NCI-H2081 treated with DMSO at 0.1 percent for 48 hours (cell line): ENCODE measurements around the gene AMOTL2.
A peak's percentile ranks its signal among the peaks of the same experiment; 100 is the strongest.

Experiments
- DNase-seq: peaks from one replicate; lab custom pipeline; 2025; lab: John Stamatoyannopoulos, UW

Gene AMOTL2

DNA sequence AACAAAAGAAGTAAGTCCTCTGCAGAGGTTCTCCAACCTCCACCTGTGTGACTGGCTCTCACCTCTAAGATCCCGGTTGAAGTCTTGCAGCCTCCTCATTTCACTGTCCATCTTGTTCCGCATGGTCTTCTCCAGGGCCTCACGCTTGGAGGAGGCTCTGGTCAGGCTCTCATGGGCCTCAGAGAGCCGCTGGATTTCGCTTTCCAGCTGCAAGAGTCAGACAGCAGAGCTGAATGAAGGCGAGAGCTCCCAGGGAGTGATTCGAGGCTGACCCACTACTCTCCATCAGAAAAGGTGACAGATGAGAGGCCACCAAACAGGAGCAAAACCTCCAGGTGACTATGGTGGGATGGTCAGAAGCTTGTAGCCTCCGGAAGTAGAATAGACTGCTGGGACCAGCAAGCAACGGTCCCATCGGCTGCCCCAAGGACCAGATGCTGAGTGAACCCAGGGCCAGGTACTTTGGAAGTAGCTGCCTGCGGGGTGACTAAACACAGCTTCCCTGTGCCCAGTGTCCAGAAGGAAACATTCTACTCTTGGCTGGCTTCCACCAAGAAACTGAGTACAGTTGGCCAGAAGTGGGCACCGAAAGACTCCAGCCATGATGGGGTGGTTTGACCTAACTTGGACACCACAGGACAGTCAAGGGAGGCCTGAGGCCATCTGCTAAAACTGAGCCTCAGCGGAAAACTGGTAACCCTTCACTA, 7.9 kb downstream of the AMOTL2 start:
- DNase-seq: no peak

DNA sequence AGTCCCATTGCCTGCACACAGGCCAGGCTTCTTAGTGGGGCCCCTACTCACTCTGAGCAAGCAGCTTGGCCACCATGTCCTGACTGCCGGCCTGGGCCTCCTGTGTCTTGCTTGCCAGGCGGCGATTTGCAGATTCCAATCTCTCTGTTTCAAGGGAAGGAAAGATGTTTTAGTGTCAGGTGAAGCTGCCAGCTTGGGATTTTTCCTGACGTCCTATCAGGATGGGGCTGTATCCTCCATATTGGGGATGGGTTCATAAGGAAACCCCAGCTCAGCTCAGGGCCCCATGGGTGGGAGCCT, 8.5 kb downstream of the AMOTL2 start:
- DNase-seq: no peak

DNA sequence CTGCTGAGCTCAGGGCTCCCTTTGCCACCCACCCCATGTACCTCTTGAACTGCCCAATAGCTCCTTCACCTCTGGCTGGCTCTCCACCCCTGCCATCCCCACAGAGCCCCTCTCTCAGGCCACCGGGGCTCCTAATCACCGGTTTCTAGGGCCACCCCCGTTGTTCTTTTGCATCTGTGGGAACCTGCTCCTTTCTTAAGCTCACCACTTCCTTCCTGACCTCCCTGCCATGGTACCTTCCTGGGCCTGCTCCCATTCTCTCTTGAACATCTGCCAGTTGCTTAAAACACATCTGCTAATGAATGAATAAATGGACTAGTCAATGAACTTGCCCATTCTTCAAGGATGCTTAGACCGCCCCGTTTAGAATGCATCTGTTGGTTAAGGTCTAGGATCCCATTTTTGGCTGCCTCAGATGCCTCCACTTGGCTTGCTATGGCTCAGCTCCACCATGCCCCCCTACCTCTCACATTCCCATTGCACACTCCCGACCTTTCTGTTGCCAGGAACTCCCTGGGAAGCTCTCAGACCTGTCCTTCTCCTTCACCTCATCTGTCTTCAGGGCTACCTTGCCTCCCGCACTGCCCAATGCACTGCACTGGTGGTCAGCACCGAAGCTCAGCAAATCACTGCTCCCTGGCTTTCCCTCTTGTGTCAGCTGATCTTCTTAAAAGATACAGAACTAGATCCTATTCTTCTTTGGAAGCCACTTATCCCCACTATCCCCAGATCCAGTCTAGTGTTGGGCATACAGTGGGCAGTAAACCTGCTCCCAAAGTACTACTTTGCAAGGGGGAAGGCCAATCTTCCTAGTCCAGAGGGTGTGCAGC, 9.1 kb downstream of the AMOTL2 start:
- no peak for DNase-seq

DNA sequence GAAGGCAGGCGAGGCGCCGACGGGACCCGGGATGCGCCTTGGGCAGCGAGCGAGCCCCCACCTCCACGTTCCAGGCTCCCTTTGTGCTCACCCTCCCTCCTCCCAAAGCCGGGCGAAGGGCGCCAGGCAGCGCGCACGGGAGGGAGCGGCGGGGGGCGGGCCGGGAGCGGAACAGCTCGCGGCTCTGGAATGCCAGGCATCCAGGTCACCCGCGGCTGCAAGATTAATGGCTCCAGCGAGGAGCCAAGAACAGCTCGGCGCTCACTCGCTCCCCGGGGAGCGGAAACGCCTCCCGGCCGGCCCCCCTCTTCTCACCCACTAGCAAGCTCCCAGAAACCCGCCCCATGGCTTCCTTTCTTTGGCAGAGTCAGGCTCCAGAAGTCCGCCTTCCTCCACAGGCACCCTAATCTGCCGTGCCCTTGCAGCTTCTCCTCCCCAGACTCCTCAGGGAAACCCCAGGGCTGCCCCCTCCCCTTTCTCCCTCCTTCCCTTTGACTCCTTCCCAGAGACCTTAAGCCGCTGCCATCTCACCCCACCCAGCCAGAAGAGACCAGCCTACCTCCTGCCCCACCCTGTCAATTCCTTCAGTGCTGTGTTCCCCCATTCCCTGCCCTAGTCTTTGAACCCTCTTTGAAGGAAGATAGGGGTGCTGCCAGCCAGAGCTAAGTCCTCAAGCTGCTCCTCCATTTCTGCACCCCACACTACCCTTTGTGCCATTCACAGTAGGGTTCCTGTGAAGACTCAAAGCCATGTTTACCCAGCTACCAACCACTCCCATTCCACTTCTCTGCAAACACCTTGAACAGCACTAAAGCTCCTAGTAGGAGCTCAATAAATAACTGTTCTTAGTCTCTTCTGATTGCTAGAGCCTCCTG, 9.9 kb downstream of the AMOTL2 start:
- DNase-seq: peak; percentile 49

- DNase-seq: no peak
These were observed 10.9 kb downstream of the AMOTL2 start for GRCh38 chr3:134363381-134363755.

DNA sequence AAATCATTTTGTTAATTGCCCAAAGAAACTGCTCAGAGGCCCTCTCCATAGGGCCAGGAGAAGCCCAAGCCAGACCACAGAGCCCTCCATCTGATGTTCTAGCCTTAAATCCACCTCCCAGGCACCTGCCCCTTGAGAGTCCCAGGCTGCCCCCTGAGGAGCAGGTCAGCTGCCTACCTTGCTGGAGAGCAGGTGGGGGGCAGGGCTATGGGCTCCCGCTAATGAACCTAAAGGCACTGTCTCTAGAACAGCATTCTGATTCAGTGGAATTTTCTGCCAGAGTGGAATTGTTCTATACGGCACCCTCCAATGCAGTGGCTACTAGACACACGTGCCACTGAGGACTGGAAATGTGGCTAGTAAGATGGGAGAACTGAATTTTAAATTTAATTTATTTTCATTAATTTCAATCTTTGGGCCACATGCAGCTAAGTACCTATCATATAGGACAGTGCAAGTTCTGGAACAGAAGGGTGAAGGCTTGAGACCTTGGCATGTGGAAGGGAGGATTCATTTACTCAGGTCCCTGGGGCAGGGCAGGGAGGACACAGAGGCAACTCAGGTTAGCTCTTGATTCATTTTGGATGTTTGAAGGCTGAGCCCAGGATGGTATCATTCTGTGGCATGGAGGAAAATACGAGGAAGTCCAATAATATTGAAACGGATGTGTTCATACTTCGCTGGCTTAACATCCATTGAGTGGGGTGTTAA, 11.4 kb downstream of the AMOTL2 start:
- DNase-seq: no peak

- DNase-seq: no peak
These were observed 12.0 kb downstream of the AMOTL2 start for GRCh38 chr3:134362221-134362620.

DNA sequence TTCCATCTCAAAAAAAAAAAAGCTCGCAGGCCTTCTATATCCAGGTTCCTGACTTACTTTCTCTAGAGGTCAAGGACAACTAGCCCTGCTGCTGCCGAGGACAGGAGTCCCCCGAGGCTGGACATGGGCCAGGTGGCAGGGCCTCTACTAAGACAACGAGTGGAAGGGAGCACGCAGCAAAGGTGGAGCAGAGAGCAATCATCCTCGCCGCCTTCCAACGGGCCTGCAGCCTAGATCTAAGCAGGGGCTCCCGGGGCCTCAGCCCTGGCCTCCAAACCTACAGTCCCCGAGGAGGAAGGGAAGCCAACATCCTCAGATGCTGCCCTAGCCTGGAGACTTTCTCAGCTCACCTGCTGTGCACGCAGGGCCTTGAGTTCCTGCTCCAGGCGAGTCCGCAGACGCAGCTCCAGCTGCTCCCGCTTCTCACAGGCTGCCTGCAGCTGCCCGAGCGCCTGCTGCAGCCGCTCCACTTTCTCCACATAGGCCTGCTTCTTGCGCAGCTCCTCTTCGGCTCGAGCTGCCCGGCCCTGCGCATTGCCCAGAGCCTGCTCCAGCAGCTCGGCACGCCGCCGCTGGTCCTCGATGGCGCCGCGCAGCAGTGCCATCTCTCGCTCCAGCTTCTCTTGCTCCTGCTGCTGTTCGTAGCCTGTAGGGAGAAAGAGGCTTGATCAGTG, 12.9 kb downstream of the AMOTL2 start:
- no peak for DNase-seq

- DNase-seq: no peak
These were observed 14.2 kb downstream of the AMOTL2 start for GRCh38 chr3:134360046-134360445.

GRCh38 chr3:134359121-134360010, 14.9 kb downstream of the AMOTL2 start:
- no peak for DNase-seq

DNA sequence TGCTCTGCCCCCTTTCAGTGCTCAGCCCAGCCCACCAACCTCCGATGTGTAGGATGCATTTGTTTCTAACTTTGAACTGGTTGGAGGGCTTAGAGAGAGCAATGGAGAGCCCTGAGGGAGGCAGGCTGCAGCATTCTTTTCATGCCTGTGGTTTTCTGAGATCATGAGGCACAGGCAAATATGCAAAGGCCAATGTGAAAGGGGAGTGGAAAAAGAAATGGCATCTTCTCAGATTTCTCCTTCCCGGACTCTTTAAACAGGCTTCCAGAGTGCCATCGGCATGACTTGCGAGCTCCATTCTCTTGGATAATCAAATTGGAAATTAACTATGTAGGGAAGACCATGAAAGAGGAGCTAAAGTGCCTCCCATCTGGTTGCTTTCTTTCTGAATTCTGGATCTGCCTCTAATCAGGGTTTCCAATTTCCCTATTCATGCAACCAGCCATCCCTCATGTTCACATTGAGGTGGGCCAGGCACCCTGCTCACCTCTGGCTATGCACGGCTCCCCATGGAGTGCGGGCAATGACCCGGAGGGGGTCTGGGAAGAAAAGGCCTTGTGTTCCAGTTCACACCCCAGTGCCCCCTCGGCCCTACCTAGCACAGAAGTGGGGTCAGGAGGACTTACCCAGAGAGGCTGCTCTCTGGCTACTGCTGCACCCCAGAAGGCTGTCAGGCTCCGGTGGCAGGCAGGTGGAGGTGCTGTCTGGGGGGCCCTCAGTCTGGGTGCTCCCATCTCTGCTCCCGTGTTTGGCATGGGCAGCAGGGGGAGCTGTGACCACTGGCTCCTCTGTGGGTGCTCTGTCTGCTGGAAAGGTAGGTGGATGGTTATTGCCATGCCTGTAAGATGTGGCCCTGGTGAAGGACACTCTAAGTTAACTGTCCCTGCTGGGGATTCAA, 16.1 kb downstream of the AMOTL2 start:
- DNase-seq: no peak

DNA sequence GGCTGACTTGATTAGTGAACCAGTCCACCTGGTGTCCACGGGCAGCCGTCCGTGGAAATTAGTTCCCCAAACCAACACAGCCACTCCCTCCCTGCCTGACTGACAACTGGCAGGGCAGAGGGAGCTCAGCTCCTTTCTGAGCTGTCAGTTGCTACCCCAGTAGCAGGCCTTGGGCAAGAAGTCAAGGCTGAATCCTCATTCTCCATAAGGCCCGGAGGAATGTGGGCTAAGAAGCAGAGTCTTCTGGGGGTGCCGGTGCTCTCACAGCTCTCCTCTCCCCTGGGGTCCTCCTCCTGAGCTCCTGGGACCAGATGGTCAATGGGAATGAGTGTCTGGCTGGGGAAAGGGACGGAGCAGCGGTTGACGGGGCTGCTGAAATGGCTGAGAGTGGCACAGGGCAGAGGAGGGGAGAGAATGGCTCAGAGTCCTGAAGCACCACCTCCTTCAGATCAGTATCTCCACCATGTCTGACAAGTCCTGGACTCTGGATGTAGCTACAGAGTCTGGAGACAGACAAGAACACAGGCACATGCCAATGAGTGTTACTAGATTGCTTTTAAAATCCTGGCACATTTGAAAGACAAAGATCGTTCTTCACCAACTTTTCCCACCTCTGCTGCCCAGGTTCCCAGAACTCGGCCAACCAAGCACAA, 16.9 kb downstream of the AMOTL2 start:
- DNase-seq: no peak

- DNase-seq: no peak
These were observed 17.7 kb downstream of the AMOTL2 start for GRCh38 chr3:134356411-134357040.

- no peak for DNase-seq
These were observed 18.8 kb downstream of the AMOTL2 start for GRCh38 chr3:134355416-134355815.

DNA sequence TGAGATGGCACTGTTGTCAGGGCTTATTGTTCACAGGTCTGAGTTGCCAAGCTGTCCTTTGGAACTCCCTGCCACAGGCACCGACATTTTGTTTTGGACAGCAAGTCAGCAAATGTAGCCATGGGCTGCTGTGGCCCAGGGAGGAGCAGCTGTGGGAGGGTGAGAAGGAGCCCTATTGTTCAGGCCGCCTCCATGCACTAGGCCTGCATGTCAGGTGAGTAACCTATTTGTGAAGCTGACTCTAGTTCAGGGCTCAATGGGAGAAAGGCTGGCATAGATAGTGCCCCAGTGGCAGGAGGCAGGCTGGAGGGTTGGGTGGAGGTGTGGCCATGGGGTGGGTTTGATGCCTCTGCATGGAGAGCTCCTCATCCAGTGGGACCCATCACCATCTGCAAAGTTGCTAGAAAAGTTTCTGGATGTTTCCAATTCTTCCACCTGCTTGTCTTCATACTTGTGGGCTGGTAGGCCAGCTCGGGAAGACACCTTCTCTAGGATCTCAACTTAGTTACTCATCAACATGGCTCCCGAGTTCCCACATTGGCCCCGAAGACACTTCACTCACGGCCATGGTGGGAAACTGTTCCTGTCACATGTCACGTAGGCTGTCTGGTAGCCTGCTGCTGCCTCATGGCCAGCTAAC, 19.5 kb downstream of the AMOTL2 start:
- DNase-seq: no peak

DNA sequence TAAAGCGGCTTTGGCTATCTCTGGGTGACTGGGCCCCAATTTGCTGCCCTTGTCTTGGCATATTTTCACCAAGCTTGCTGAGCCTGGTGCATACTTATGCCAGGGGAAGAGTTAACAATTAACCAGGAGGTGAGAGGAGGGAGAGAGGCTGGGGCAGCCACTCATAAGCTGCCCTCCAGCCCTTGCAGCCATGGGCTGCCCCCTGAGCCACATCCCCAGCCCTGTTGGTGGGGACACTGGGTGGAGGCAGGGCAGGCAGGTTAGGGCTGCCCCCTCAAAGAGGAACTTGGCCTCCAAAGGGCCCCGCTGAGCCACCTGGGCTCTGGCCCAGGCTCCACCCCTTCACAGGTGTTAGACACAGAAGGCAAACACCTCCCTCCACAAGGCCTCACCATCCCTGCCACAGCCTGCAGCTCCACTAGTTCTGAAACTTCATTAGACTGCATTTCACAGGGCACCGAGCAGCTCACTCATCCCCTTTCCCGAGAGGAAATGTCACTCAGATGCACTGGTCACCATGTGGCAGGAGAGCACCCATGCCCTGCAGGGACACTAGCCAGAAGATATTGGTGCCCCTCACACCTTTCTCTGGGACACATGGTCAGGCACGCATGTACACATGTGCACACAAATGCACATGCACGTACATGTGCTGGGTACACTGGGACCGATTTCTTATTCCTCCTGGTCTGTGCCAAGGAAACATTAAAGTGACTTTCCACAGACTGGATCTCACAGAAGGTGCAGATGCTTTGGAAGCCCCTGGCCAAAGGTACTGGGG, 20.2 kb downstream of the AMOTL2 start:
- no peak for DNase-seq

DNA sequence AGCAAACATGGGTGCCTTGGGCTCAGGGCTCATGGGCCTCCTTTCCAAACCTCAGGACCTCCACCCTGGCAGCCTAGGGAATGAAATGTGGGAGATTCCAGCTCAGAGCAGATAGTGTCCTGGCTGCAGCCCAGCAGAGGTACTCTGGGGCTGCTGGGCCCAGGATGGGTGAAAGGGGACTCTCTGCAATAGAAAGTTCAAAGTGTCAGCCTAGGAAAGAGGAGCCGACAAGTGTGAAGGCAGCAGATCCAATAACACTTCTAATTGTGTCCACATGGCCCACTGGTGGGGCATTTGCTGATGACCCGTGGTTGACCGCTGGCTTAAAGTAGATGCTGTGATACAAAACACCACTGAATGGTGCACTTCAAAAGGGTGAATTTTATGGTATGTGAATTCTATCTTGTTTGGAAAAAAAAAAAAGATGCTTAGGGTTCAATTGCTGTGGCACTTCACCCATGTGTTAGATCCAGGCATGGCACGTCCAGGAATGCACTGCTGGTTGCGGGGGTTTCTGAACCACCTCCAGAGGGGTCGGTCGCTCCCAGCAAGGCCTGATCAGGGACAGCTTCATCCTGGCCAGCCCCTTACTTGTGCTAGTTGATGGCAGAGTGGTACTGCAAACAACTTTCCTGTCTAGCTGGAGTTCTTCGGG, 20.9 kb downstream of the AMOTL2 start:
- DNase-seq: no peak
